Endometrial microvascular endothelial cells (primary cell): Measurements from ENCODE around the gene TP53BP1. TPM values are rescaled to one million over a fixed set of nuclear protein-coding genes. Genes with fewer than 3 reads are reported as not detected.

Experiments used
- in situ Hi-C: cut with HindIII; loops from 2 replicates; pipeline ENCODE4 v1.10.0; 2017; ENCODE audit warnings: low sequenced_read_pairs, low pct_unique_long_range_greater_than_20kb; ENCODE audit errors: inconsistent ontology term
- total RNA-seq: library from RNA; depleted of rRNA; stranded (reverse); fragments of >200 nt; gene quantifications from one replicate; pipeline ENCODE4 v1.2.3, GENCODE V29; 2015; ENCODE audit errors: inconsistent ontology term

The TP53BP1 gene
- total RNA-seq, 1 donor from 2014 or later, result 41.0 TPM

DNA sequence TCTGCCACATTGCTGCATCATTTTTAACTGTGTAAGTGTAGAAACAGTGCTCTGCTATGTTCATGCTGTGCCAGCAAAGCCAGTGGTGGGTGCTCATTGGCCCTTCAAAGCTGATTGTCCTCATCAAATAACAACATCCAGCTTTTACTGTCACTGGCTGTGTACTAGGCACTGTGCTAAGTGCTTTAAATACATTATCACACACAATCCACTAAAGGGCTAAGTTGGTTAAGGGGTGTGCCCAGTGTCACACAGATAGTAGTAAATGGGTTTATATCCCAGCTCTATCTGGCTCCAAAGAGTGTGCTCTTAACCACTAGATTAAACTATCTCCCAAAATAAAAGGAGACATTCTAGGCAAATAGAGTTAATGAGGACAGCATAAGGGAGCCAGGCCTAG is 114.4 kb downstream of the TP53BP1 start:
- in situ Hi-C loops, result no loop called here

DNA sequence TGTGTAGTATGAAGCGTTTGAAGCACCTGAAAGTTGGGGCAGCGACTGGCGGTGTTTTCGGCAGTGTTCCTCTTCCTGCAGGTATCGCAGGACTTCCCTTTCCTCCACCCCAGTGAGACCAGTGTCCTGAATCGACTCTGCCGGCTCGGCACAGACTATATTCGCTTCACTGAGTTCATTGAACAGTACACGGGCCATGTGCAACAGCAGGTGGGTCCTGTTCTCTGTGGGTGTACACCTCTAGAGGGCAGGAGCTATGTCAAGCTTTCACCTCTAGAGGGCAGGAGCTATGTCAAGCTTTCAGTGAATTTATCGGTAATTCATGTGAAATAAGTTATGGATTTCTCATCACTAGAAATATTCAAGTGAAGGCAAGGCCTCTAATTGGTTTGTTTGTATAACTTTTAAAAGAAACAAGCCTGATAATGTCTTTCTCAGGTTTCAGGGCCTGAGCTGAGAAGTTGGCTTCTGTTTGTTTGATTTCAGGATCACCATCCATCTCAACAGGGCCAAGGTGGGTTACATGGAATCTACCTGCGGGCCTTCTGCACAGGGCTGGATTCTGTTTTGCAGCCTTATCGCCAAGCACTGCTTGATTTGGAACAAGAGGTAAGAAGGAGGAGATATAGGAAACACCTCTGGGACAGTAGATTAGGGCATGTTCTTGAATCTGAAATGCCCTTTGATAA is 116.8 kb downstream of the TP53BP1 start:
- in situ Hi-C loops, result no loop called here

- in situ Hi-C loops, result no loop called here
These were observed 121.7 kb downstream of the TP53BP1 start, which contains the start of the genes TUBGCP4 and ZSCAN29 for GRCh38 chr15:43370975-43371974. TUBGCP4 (plus strand) TSS chr15:43371101; CDS start chr15:43371355, 254 bp downstream. ZSCAN29 (minus strand) TSS chr15:43371043; CDS start chr15:43369913, 1,130 bp downstream.

DNA sequence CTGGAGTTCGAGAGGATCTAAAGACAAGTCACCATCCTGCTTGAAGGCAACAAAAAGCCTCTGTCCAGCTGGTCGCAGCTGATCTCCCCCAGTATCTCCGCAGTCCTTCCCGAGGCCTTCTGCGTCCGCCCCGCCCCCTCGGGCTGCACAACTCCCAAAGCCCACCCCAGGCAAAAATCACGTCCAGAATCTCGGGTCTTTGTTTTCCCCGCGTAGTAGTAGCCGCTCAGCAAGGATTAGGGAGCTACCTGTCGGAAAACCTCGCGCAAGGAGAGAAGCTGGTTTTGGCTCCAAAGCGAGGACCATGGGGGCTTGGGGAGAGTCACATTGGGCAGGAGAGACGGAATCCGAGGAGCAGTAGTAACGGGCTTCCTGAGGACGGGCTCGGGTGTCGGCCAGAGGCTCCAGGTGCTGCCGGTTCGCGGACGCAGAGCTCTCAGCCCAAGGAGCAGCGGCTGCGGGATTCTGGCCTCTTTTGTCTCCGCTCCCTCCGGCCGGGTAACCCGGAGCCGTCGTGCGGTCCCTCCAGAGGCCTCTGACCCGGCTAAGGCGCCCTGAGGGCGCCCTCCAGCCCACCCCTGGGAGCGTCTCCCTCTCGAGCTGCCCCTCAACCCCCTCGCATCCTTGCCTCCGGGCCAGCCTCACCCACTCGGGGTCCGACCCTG is 122.5 kb downstream of the TP53BP1 start:
- in situ Hi-C loops, result no loop called here

DNA sequence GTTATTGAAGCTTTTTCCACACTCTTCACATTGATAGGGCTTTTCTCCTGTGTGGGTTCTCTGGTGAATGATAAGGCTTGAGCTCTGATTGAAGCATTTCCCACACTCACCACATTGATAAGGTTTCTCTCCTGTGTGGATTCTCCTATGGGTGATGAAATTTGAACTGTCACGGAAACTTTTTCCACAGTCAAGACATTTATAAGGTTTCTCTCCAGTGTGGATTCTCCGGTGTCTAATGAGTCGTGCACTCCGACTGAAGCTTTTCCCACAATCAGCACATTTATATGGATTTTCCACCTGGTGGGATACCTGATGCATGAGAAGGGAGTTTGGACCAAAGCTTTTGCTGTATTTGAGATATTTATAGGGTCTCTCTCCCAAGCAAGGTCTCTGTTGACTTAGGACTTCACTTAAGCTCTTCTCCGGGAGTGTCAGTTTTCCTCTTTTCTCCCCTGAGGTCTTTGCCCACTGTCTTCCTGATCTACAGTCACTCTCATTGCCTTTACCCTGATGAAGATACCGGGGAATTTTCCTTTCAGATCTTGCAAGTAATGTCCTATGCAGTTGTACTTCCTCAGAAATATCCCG is 131.5 kb downstream of the TP53BP1 start:
- in situ Hi-C loops, result no loop called here

DNA sequence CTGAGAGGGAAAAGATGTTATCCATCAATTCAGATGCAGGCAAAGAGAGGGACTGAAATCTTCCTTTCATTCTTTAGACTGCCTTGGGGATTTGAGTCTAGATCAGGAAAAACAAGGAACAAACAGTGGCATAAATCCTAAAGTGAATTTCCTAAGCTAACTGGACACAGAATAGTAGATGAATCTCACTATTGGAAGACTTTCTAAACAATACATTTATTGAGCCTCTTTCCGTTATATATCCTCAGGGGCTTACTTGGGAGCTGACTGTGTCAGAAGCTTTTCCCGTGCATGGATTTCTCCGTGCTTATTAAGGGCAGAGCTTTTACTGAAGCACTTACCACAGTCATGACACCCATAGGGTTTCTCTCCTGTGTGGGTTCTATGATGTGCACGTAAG is 132.1 kb downstream of the TP53BP1 start:
- in situ Hi-C loops, result no loop called here

Other genes starting within 250 kb of the TP53BP1 start
- gene TGM5, start 226.2 kb downstream of the TP53BP1 start, total RNA-seq, result not detected
- not detected for gene TGM7, start 190.9 kb downstream of the TP53BP1 start, total RNA-seq
- gene LCMT2, start 162.6 kb downstream of the TP53BP1 start, total RNA-seq, result 6.0 TPM
- 8.6 TPM for gene ZSCAN29, start 122.1 kb downstream of the TP53BP1 start, total RNA-seq
- 22.0 TPM for gene TUBGCP4, start 122.1 kb downstream of the TP53BP1 start, total RNA-seq
- 12.7 TPM for gene MAP1A, start 24.5 kb upstream of the TP53BP1 start, total RNA-seq
- gene PPIP5K1, start 97.1 kb upstream of the TP53BP1 start, total RNA-seq, result 30.3 TPM
- not detected for gene CKMT1B, start 100.9 kb upstream of the TP53BP1 start, total RNA-seq
- gene STRC, start 125.6 kb upstream of the TP53BP1 start, total RNA-seq, result not detected
- gene CATSPER2, start 155.7 kb upstream of the TP53BP1 start, total RNA-seq, result not detected
- gene CKMT1A, start 200.7 kb upstream of the TP53BP1 start, total RNA-seq, result not detected